ENCODE data around the gene EPHB2.
A peak's percentile ranks its signal among the peaks of the same experiment; 100 is the strongest.

EPHB2 gene

GRCh38 chr1:22738522-22738921 is 27.9 kb downstream of the EPHB2 start:
- Histone ChIP-seq H3K4me3 (no peak overlapping the region), H3K4me1 (peaks cover 8 to 49% (median 29%) of the 10 kb centered on the region in 10 experiments), H3K9me3 (replicated peaks in 1 of 11) (no peaks in the 10 kb centered on the region), H3K27me3 (no peaks in the 10 kb centered on the region), H3K4me2 (peak overlapping the region in 6 of 11 experiments; percentile 21 to 82 (median 42); a peak in 7 of 22 replicates), H3K9ac (no peak overlapping the region), H3K36me3 (no peaks in the 10 kb centered on the region), H3K27ac (no peak overlapping the region), H4K20me1 (0 out of 22 replicates have a peak, but pooled peaks cover 0 to 8% (median 0%) of the 10 kb centered on the region in 11 experiments)
- TF ChIP-seq Cebpa-rat (IDR thresholded peaks at IDR 0.05), result no peak

GRCh38 chr1:22739648-22740385 is 29.2 kb downstream of the EPHB2 start:
- H3K9ac ChIP-seq, result no peak overlapping the region
- H3K4me3 ChIP-seq, result no peak overlapping the region
- no peaks in the 10 kb centered on the region for H3K27me3 ChIP-seq
- H3K9me3 ChIP-seq (replicated peaks in 1 of 11), result no peaks in the 10 kb centered on the region
- H4K20me1 ChIP-seq, result 0 out of 22 replicates have a peak, but pooled peaks cover 0 to 8% (median 0%) of the 10 kb centered on the region in 11 experiments
- no peaks in the 10 kb centered on the region for H3K36me3 ChIP-seq
- peaks cover 8 to 38% (median 25%) of the 10 kb centered on the region in 10 experiments for H3K4me1 ChIP-seq
- no peak overlapping the region for H3K27ac ChIP-seq
- TF ChIP-seq Cebpa-rat (IDR thresholded peaks at IDR 0.05), result no peak
- no peak overlapping the region for H3K4me2 ChIP-seq

GRCh38 chr1:22741118-22741517 is 30.5 kb downstream of the EPHB2 start:
- Histone ChIP-seq H4K20me1 (0 out of 22 replicates have a peak, but pooled peaks cover 0 to 8% (median 0%) of the 10 kb centered on the region in 11 experiments), H3K4me1 (peaks cover 8 to 30% (median 24%) of the 10 kb centered on the region in 10 experiments), H3K9me3 (replicated peaks in 1 of 11) (no peaks in the 10 kb centered on the region), H3K4me3 (no peak overlapping the region), H3K36me3 (no peaks in the 10 kb centered on the region), H3K27me3 (no peaks in the 10 kb centered on the region), H3K4me2 (no peak overlapping the region), H3K27ac (no peak overlapping the region), H3K9ac (no peak overlapping the region)
- TF ChIP-seq Cebpa-rat (IDR thresholded peaks at IDR 0.05), result no peak

- peak overlapping the region in 1 of 11 experiments; percentile 18; a peak in 1 of 22 replicates for H3K9ac ChIP-seq
- peak in 1 of 11 experiments; percentile 18; a peak in 2 of 22 replicates for TF ChIP-seq Cebpa-rat (IDR thresholded peaks at IDR 0.05)
- H3K4me3 ChIP-seq, result no peak overlapping the region
- H4K20me1 ChIP-seq, result 0 out of 22 replicates have a peak, but pooled peaks cover 0 to 8% (median 0%) of the 10 kb centered on the region in 11 experiments
- no peaks in the 10 kb centered on the region for H3K9me3 ChIP-seq (replicated peaks in 1 of 11)
- H3K4me2 ChIP-seq, result peak overlapping the region in 6 of 11 experiments; percentile 9 to 76 (median 61); a peak in 11 of 22 replicates
- H3K27ac ChIP-seq, result peak overlapping the region in 3 of 11 experiments; percentile 33 to 50 (median 40); a peak in 5 of 22 replicates
- H3K36me3 ChIP-seq, result no peaks in the 10 kb centered on the region
- H3K27me3 ChIP-seq, result no peaks in the 10 kb centered on the region
- peaks cover 22 to 52% (median 31%) of the 10 kb centered on the region in 10 experiments for H3K4me1 ChIP-seq
Observed at GRCh38 chr1:22745669-22746585, 35.3 kb downstream of the EPHB2 start.

- Histone ChIP-seq H3K9me3 (replicated peaks in 1 of 11) (no peaks in the 10 kb centered on the region), H3K4me3 (no peak overlapping the region), H3K27ac (peak overlapping the region in 3 of 11 experiments; percentile 33 to 50 (median 40); a peak in 3 of 22 replicates), H3K9ac (no peak overlapping the region), H3K4me1 (peaks cover 19 to 52% (median 35%) of the 10 kb centered on the region in 10 experiments), H3K4me2 (peak overlapping the region in 5 of 11 experiments; percentile 50 to 76 (median 63); a peak in 9 of 22 replicates), H4K20me1 (0 out of 22 replicates have a peak, but pooled peaks cover 0 to 7% (median 0%) of the 10 kb centered on the region in 11 experiments), H3K36me3 (no peaks in the 10 kb centered on the region), H3K27me3 (no peaks in the 10 kb centered on the region)
- TF ChIP-seq Cebpa-rat (IDR thresholded peaks at IDR 0.05), result no peak
Observed at GRCh38 chr1:22747021-22747734, 36.5 kb downstream of the EPHB2 start.

GRCh38 chr1:22747735-22748073 is 37.1 kb downstream of the EPHB2 start:
- no peaks in the 10 kb centered on the region for H3K27me3 ChIP-seq
- no peak overlapping the region for H3K9ac ChIP-seq
- no peak overlapping the region for H3K4me3 ChIP-seq
- TF ChIP-seq Cebpa-rat (IDR thresholded peaks at IDR 0.05), result no peak
- 0 out of 22 replicates have a peak, but pooled peaks cover 0 to 2% (median 0%) of the 10 kb centered on the region in 11 experiments for H4K20me1 ChIP-seq
- H3K4me2 ChIP-seq, result peak overlapping the region in 2 of 11 experiments; percentile 50 to 76; a peak in 2 of 22 replicates
- no peaks in the 10 kb centered on the region for H3K36me3 ChIP-seq
- H3K4me1 ChIP-seq, result peaks cover 14 to 52% (median 33%) of the 10 kb centered on the region in 10 experiments
- peak overlapping the region in 1 of 11 experiments; percentile 50; a peak in 1 of 22 replicates for H3K27ac ChIP-seq
- H3K9me3 ChIP-seq (replicated peaks in 1 of 11), result no peaks in the 10 kb centered on the region

- peak overlapping the region in 10 of 11 experiments; percentile 70 to 89 (median 82); a peak in 19 of 22 replicates for H3K27ac ChIP-seq
- H3K4me2 ChIP-seq, result peak overlapping the region in 10 of 11 experiments; percentile 59 to 83 (median 74); a peak in 16 of 22 replicates
- H3K9me3 ChIP-seq (replicated peaks in 1 of 11), result no peaks in the 10 kb centered on the region
- TF ChIP-seq Cebpa-rat (IDR thresholded peaks at IDR 0.05), result no peak
- H3K4me3 ChIP-seq, result no peak overlapping the region
- H3K4me1 ChIP-seq, result peaks cover 15 to 52% (median 33%) of the 10 kb centered on the region in 10 experiments
- no peaks in the 10 kb centered on the region for H3K36me3 ChIP-seq
- no peaks in the 10 kb centered on the region for H3K27me3 ChIP-seq
- H3K9ac ChIP-seq, result peak overlapping the region in 2 of 11 experiments; percentile 71 to 75; a peak in 2 of 22 replicates
- no peaks in the 10 kb centered on the region for H4K20me1 ChIP-seq
Observed at GRCh38 chr1:22749503-22749902, 38.9 kb downstream of the EPHB2 start.
